GM12878 (cell line): Measurements from ENCODE around the gene IL3. TPM values are rescaled to one million over a fixed set of nuclear protein-coding genes. Genes with fewer than 3 reads are reported as not detected.

ENCODE experiments used
- ATAC-seq: fragments of 200-7000 bp; cut with Tn5 transposase; 3 replicates; pipeline ENCODE4 v1.9.1; 2020; ENCODE audit warnings: mild to moderate bottlenecking, moderate library complexity
- BruUV-seq: library from RNA; stranded (reverse); fragments of 400-500 nt; replicated peaks from 2 replicates; lab custom pipeline; 2021; lab: Mats Ljungman, UMichigan
- CTCF ChIA-PET: fragments of 300-600 bp; sonication (Branson Sonifier 250); formaldehyde crosslinking; extraction: SDS; loops from one replicate; lab custom pipeline; 2021; ENCODE audit warnings: inconsistent platforms; lab: Yijun Ruan, JAX
- POLR2A ChIA-PET: fragments of 350-600 bp; formaldehyde crosslinking; extraction: SDS; loops from one replicate; lab custom pipeline; 2021; ENCODE audit warnings: inconsistent platforms; lab: Charles Lee
- RAD21 ChIA-PET: fragments of 300-600 bp; sonication (Branson Sonifier 250); formaldehyde crosslinking; loops from one replicate; lab custom pipeline; 2023; ENCODE audit warnings: antibody characterized with exemption; ENCODE audit not compliant: unreplicated experiment; lab: Charles Lee
- SMC1A ChIA-PET: fragments of 300-600 bp; sonication (Branson Sonifier 250); formaldehyde crosslinking; loops from one replicate; lab custom pipeline; 2023; ENCODE audit not compliant: unreplicated experiment, uncharacterized antibody; lab: Charles Lee
- DNase-seq: peaks from one replicate; pipeline ENCODE4 v3.0.0-alpha.2; 2011; ENCODE audit warnings: low read depth, low spot score
- FAIRE-seq: peaks from 3 replicates; lab custom pipeline; 2011; peaks lifted over from hg19 to GRCh38; lab: Jason Lieb, UNC
- H2AFZ ChIP-seq: 2 replicates; pipeline ENCODE4 v1.6.0; 2011; ENCODE audit warnings: low read depth, low read length, control low read depth; ENCODE audit not compliant: control insufficient read depth
- H3K27ac ChIP-seq: 2 replicates; pipeline ENCODE4 v1.5.1; 2011; ENCODE audit warnings: control low read depth; ENCODE audit not compliant: control insufficient read depth, insufficient read depth
- H3K27me3 ChIP-seq, 2 experiments: replicated peaks in 1 of 2; 2 replicates each; pipeline versions ENCODE4 v1.6.0 to v1.6.1; 2011; ENCODE audit warnings: low read length in 1 of 2; ENCODE audit not compliant: control insufficient read depth in 2 of 2, insufficient read depth in 2 of 2
- H3K36me3 ChIP-seq, 2 experiments: 2 replicates each; pipeline ENCODE4 v1.5.1; 2011; ENCODE audit warnings: low read length in 1 of 2; ENCODE audit not compliant: control insufficient read depth in 2 of 2, insufficient read depth in 2 of 2
- H3K4me1 ChIP-seq: 2 replicates; pipeline ENCODE4 v1.6.1; 2011; ENCODE audit warnings: mild to moderate bottlenecking, low read length, moderate library complexity, mixed read lengths; ENCODE audit not compliant: control insufficient read depth, insufficient read depth
- H3K4me2 ChIP-seq: 2 replicates; pipeline ENCODE4 v1.6.0; 2011; ENCODE audit warnings: control low read depth; ENCODE audit not compliant: control insufficient read depth, insufficient read depth
- H3K4me3 ChIP-seq: fragments of 200-600 bp; sonication (generic); 2 replicates; pipeline ENCODE4 v1.5.1; 2016
- H3K79me2 ChIP-seq: 2 replicates; pipeline ENCODE4 v1.6.0; 2011; ENCODE audit warnings: low read length; ENCODE audit not compliant: control insufficient read depth, insufficient read depth
- H3K9ac ChIP-seq: 2 replicates; pipeline ENCODE4 v1.8.0; 2011; ENCODE audit warnings: low read length, control low read depth, mixed read lengths; ENCODE audit not compliant: control insufficient read depth, insufficient read depth
- H3K9me3 ChIP-seq: replicated peaks from 3 replicates; pipeline ENCODE4 v1.5.1; 2011; ENCODE audit warnings: mild to moderate bottlenecking, low read length; ENCODE audit not compliant: control insufficient read depth, insufficient read depth
- H4K20me1 ChIP-seq: 2 replicates; pipeline ENCODE4 v1.6.0; 2011; ENCODE audit not compliant: control insufficient read depth, insufficient read depth
- BHLHE40 ChIP-seq, 2 experiments: fragments of 450-650 bp in 1 of 2; IDR thresholded peaks; 2 replicates each; pipeline ENCODE4 v1.6.1; 2011 to 2017; ENCODE audit warnings: low read depth in 2 of 2, borderline replicate concordance in 1 of 2, improper control_type of control experiment in 1 of 2, low read length in 1 of 2, mild to moderate bottlenecking in 1 of 2
- CHD4 ChIP-seq: fragments of 200-600 bp; sonication (generic); IDR thresholded peaks from 2 replicates; pipeline ENCODE4 v1.6.1; 2016; ENCODE audit warnings: mild to moderate bottlenecking
- FOXK2 ChIP-seq: fragments of 450-650 bp; IDR thresholded peaks from 2 replicates; pipeline ENCODE4 v1.6.1; 2017; ENCODE audit warnings: mild to moderate bottlenecking, moderate library complexity
- HCFC1 ChIP-seq: fragments of 150-350 bp; IDR thresholded peaks from 2 replicates; pipeline ENCODE4 v1.6.1; 2014; ENCODE audit warnings: low read length
- HDAC2 ChIP-seq: fragments of 200-600 bp; sonication (generic); IDR thresholded peaks from 2 replicates; pipeline ENCODE4 v1.6.1; 2017
- NBN ChIP-seq: fragments of 450-650 bp; IDR thresholded peaks from 2 replicates; pipeline ENCODE4 v1.6.1; 2016
- NR2C1 ChIP-seq: fragments of 450-650 bp; IDR thresholded peaks from 2 replicates; pipeline ENCODE4 v1.6.1; 2017; ENCODE audit warnings: antibody characterized with exemption, mild to moderate bottlenecking, moderate library complexity
- RAD51 ChIP-seq: fragments of 450-650 bp; IDR thresholded peaks from 2 replicates; pipeline ENCODE4 v1.6.1; 2016; ENCODE audit warnings: moderate library complexity, mild to moderate bottlenecking, inconsistent platforms
- TARDBP ChIP-seq: IDR thresholded peaks from 2 replicates; pipeline ENCODE4 v1.6.1; 2016; ENCODE audit warnings: borderline replicate concordance
- ZNF622 ChIP-seq: fragments of 450-650 bp; IDR thresholded peaks from 2 replicates; pipeline ENCODE4 v1.6.1; 2017; ENCODE audit warnings: mild to moderate bottlenecking, inconsistent platforms
- WGBS: methylation state at CpG from one replicate; pipeline ENCODE4 v1.1.6; 2016; ENCODE audit warnings: low lambda C conversion rate; ENCODE audit not compliant: insufficient replicate concordance, insufficient coverage; ENCODE audit errors: missing lambda C conversion rate; 5-methylcytosine and 5-hydroxymethylcytosine counted together
- in situ Hi-C: fragments of 300-500 bp; cut with MboI; formaldehyde crosslinking; loops from 9 replicates; pipeline ENCODE4 v1.14.3; 2018; ENCODE audit warnings: mixed read lengths
- intact Hi-C: fragments of 100-400 bp; cut with micrococcal nuclease; formaldehyde crosslinking; loops from one replicate; pipeline ENCODE4 v1.14.2; 2022; ENCODE audit not compliant: unreplicated experiment
- polyA plus RNA-seq, 11 experiments: library from polyadenylated mRNA; depleted of rRNA in 4 of 11; unstranded in 6 of 11; stranded (reverse) in 5 of 11; fragments of >200 nt; fragmentation: Nextera tagmentation in 4 of 11; fragmentation: Illumina TruSeq in 1 of 11; extraction: Ambion mirVana in 4 of 11; extraction: Trizol in 1 of 11; gene quantifications; 1 replicate in 1 of 11; 2 replicates in 10 of 11; pipeline versions ENCODE4 v1.2.1 to v1.2.3, GENCODE V29; 2011 to 2016; ENCODE audit warnings: inconsistent platforms in 2 of 11, missing spikeins in 2 of 11, low read depth in 1 of 11
- total RNA-seq, 4 experiments: library from RNA; depleted of rRNA in 3 of 4; stranded (reverse); fragments of >200 nt in 3 of 4; fragmentation: Illumina TruSeq in 1 of 4; extraction: Trizol in 1 of 4; gene quantifications; 2 replicates each; pipeline versions ENCODE4 v1.2.1 to v1.2.3, GENCODE V29; 2013 to 2021
- TF ChIP-seq, protein P1 (sequence below): IDR thresholded peaks from 2 replicates; pipeline ENCODE4 v1.6.1; 2011; ENCODE audit warnings: borderline replicate concordance, low read depth, mild to moderate bottlenecking, moderate library complexity, low read length; ENCODE audit not compliant: insufficient read depth, poor library complexity, severe bottlenecking
- TF ChIP-seq, protein P2 (sequence below): IDR thresholded peaks from 2 replicates; pipeline ENCODE4 v1.6.1; 2012; ENCODE audit warnings: low read depth, low read length, improper control_type of control experiment
- TF ChIP-seq, protein P3 (sequence below): fragments of 450-650 bp; IDR thresholded peaks from 2 replicates; pipeline ENCODE4 v1.6.1; 2016; ENCODE audit warnings: mild to moderate bottlenecking
- TF ChIP-seq, protein P4 (sequence below): fragments of 450-650 bp; IDR thresholded peaks from 2 replicates; pipeline ENCODE4 v1.6.1; 2017; ENCODE audit warnings: mild to moderate bottlenecking

Gene IL3
- total and polyA plus RNA-seq, 10 of the 15 experiments (the other 5 are each of a cell fraction or from before 2014, with no cell fraction given): not detected

DNA sequence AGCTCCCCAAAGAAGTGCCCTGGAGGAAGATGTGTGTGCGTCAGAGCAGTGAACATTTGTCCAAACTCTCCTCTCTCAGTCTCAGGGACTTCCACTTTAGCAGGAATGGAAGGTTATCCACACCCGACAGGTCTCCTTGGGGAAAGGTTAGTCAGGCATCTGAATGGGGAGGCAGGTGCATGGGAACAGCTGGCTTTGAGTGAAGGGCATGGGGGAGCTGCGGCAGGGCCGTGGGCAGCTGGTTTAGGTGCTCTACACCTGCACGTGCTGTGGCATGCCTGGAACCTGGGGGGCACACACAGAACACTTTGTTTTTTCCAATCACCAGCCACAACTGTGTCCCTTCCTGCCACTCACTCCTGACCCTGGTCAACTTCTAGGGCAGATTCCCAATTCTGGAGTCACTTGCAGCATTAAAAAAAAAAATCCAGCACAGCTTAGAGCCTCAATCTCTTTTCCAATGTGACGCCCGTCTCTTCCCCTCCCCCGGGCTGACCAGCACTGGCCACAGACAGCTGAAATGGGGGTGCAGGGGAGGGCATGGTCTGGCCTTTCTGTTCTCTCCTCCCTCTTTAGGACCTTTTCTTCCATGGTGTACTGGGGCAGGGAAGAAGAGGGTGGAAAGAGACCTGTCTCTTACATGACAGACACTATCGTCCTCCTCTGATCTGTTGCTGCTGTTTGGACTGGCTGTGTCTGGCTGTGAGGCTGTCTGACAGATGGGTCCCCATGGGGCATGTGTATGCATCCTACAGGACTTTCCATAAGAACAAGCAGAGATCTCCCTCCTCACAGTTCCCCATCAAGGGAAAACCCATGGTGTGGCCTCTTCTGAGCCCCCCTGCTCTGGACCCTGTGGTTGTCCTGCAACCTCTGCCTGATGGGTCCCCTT is 9.5 kb upstream of the IL3 start:
- FAIRE-seq (no peak), ATAC-seq (no peak), DNase-seq (no peak)
- no peak overlapping the region for H3K9ac ChIP-seq
- H3K4me1 ChIP-seq: no peaks in the 10 kb centered on the region
- H3K4me2 ChIP-seq: no peak overlapping the region
- RAD21 ChIA-PET: no interaction called here
- no peaks in the 10 kb centered on the region for H3K9me3 ChIP-seq
- 18% methylated on average over 9 of the region's 9 CpGs for WGBS
- no peaks in the 10 kb centered on the region for H3K79me2 ChIP-seq
- TF ChIP-seq HDAC2 (no peak), ZNF622 (no peak), NBN (no peak), TARDBP (no peak), HCFC1 (no peak), BHLHE40 (IDR thresholded peaks at IDR 0.05; ENCODE audit: borderline replicate concordance in 1 of 2, low read depth in 2 of 2, low read length in 1 of 2) (no peak), FOXK2 (no peak), NR2C1 (no peak), CHD4 (no peak), RAD51 (no peak)
- TF ChIP-seq, protein P1, sequence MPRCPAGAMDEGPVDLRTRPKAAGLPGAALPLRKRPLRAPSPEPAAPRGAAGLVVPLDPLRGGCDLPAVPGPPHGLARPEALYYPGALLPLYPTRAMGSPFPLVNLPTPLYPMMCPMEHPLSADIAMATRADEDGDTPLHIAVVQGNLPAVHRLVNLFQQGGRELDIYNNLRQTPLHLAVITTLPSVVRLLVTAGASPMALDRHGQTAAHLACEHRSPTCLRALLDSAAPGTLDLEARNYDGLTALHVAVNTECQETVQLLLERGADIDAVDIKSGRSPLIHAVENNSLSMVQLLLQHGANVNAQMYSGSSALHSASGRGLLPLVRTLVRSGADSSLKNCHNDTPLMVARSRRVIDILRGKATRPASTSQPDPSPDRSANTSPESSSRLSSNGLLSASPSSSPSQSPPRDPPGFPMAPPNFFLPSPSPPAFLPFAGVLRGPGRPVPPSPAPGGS: no peak
- TF ChIP-seq, protein P2, sequence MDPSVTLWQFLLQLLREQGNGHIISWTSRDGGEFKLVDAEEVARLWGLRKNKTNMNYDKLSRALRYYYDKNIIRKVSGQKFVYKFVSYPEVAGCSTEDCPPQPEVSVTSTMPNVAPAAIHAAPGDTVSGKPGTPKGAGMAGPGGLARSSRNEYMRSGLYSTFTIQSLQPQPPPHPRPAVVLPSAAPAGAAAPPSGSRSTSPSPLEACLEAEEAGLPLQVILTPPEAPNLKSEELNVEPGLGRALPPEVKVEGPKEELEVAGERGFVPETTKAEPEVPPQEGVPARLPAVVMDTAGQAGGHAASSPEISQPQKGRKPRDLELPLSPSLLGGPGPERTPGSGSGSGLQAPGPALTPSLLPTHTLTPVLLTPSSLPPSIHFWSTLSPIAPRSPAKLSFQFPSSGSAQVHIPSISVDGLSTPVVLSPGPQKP: no peak
- TF ChIP-seq, protein P3, sequence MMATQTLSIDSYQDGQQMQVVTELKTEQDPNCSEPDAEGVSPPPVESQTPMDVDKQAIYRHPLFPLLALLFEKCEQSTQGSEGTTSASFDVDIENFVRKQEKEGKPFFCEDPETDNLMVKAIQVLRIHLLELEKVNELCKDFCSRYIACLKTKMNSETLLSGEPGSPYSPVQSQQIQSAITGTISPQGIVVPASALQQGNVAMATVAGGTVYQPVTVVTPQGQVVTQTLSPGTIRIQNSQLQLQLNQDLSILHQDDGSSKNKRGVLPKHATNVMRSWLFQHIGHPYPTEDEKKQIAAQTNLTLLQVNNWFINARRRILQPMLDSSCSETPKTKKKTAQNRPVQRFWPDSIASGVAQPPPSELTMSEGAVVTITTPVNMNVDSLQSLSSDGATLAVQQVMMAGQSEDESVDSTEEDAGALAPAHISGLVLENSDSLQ: no peak
- TF ChIP-seq, protein P4, sequence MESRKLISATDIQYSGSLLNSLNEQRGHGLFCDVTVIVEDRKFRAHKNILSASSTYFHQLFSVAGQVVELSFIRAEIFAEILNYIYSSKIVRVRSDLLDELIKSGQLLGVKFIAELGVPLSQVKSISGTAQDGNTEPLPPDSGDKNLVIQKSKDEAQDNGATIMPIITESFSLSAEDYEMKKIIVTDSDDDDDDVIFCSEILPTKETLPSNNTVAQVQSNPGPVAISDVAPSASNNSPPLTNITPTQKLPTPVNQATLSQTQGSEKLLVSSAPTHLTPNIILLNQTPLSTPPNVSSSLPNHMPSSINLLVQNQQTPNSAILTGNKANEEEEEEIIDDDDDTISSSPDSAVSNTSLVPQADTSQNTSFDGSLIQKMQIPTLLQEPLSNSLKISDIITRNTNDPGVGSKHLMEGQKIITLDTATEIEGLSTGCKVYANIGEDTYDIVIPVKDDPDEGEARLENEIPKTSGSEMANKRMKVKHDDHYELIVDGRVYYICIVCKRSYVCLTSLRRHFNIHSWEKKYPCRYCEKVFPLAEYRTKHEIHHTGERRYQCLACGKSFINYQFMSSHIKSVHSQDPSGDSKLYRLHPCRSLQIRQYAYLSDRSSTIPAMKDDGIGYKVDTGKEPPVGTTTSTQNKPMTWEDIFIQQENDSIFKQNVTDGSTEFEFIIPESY: no peak
- no peaks in the 10 kb centered on the region for H4K20me1 ChIP-seq
- no peak overlapping the region for H3K27ac ChIP-seq
- BruUV-seq: no TSS peak
- in situ Hi-C loops: no loop called here
- CTCF ChIA-PET: interaction anchor here (2.2 kb wide), 1 partner anchor 12 kb away, joined by 8 read pairs; no protein-coding TSS in a partner anchor
- intact Hi-C loops: no loop called here
- SMC1A ChIA-PET: no interaction called here
- H3K4me3 ChIP-seq: no peak overlapping the region
- no peaks in the 10 kb centered on the region for H3K36me3 ChIP-seq
- peaks cover 0 to 6% of the 10 kb centered on the region in 2 experiments; a peak in 3 of 4 replicates for H3K27me3 ChIP-seq
- POLR2A ChIA-PET: no interaction called here
- H2AFZ ChIP-seq: no peak overlapping the region
